H1 (cell line): ENCODE measurements around the gene OR2L3. TPM values are rescaled to one million over a fixed set of nuclear protein-coding genes. Genes with fewer than 3 reads are reported as not detected.

Experiments used
- CTCF ChIA-PET: fragments of 300-600 bp; sonication (Branson Sonifier 250); formaldehyde crosslinking; loops from one replicate; lab custom pipeline; 2021; ENCODE audit not compliant: partially characterized antibody; lab: Charles Lee
- POLR2A ChIA-PET: fragments of 300-600 bp; sonication (Branson Sonifier 250); formaldehyde crosslinking; loops from one replicate; lab custom pipeline; 2021; ENCODE audit warnings: inconsistent platforms; ENCODE audit not compliant: partially characterized antibody; lab: Charles Lee
- DNase-seq, 2 experiments: peaks; one replicate each; pipeline versions ENCODE4 v3.0.0 to v3.0.0-alpha.2; 2010 to 2022; ENCODE audit warnings: low spot score in 2 of 2, low read depth in 1 of 2, mixed read lengths in 1 of 2
- FAIRE-seq: peaks from 2 replicates; lab custom pipeline; 2011; peaks lifted over from hg19 to GRCh38; lab: Jason Lieb, UNC
- H2AFZ ChIP-seq: 2 replicates; pipeline ENCODE4 v1.8.1; 2012; ENCODE audit warnings: low read length, inconsistent platforms
- H2AK5ac ChIP-seq: 2 replicates; pipeline ENCODE4 v1.6.1; 2013; ENCODE audit warnings: low read depth, low read length
- H2BK120ac ChIP-seq: replicated peaks from 2 replicates; pipeline ENCODE3; 2013; ENCODE audit warnings: low read depth, low read length, inconsistent platforms
- H2BK12ac ChIP-seq: 2 replicates; pipeline ENCODE4 v1.6.1; 2013; ENCODE audit warnings: low read depth, low read length
- H2BK15ac ChIP-seq: 2 replicates; pipeline ENCODE4 v1.6.1; 2013; ENCODE audit warnings: low read length
- H2BK20ac ChIP-seq: 2 replicates; pipeline ENCODE4 v1.6.1; 2013; ENCODE audit warnings: low read length
- H2BK5ac ChIP-seq: 2 replicates; pipeline ENCODE4 v1.6.1; 2013; ENCODE audit warnings: low read depth, low read length
- H3K14ac ChIP-seq: 2 replicates; pipeline ENCODE4 v1.6.1; 2013; ENCODE audit warnings: inconsistent platforms; ENCODE audit not compliant: insufficient read length
- H3K18ac ChIP-seq: 2 replicates; pipeline ENCODE4 v1.6.1; 2013; ENCODE audit warnings: low read length; ENCODE audit errors: extremely low read depth
- H3K23ac ChIP-seq: 2 replicates; pipeline ENCODE4 v1.6.1; 2013; ENCODE audit warnings: inconsistent platforms; ENCODE audit not compliant: insufficient read length
- H3K23me2 ChIP-seq: 2 replicates; pipeline ENCODE4 v1.6.1; 2013; ENCODE audit warnings: low read depth, low read length
- H3K27ac ChIP-seq: 2 replicates; pipeline ENCODE4 v1.6.1; 2011; ENCODE audit warnings: low read depth, low read length, inconsistent platforms
- H3K27me3 ChIP-seq, 4 experiments: replicated peaks in 1 of 4; 1 replicate in 1 of 4; 2 replicates in 3 of 4; pipeline versions ENCODE4 v1.6.1 to v1.8.1; 2011 to 2013; ENCODE audit warnings: low read length in 3 of 4, mild to moderate bottlenecking in 3 of 4, inconsistent platforms in 2 of 4, mixed read lengths in 2 of 4, moderate library complexity in 1 of 4; ENCODE audit not compliant: control insufficient read depth in 3 of 4, insufficient read depth in 3 of 4; ENCODE audit errors: extremely low read depth in 1 of 4
- H3K36me3 ChIP-seq, 4 experiments: 2 replicates each; pipeline versions ENCODE4 v1.6.1 to v1.8.1; 2011 to 2013; ENCODE audit warnings: mild to moderate bottlenecking in 4 of 4, low read length in 3 of 4, moderate library complexity in 2 of 4, control low read depth in 1 of 4, inconsistent platforms in 1 of 4; ENCODE audit not compliant: insufficient read depth in 4 of 4, control insufficient read depth in 2 of 4
- H3K4ac ChIP-seq: replicated peaks from 2 replicates; pipeline ENCODE3; 2013; ENCODE audit warnings: low read length, low read depth, mixed read lengths, inconsistent platforms; ENCODE audit not compliant: insufficient read length
- H3K4me1 ChIP-seq, 4 experiments: replicated peaks in 1 of 4; 1 replicate in 1 of 4; 2 replicates in 3 of 4; pipeline versions ENCODE4 v1.6.1 to v1.8.1; 2011 to 2013; ENCODE audit warnings: low read length in 3 of 4, inconsistent platforms in 2 of 4, mixed read lengths in 1 of 4; ENCODE audit not compliant: insufficient read depth in 4 of 4, control insufficient read depth in 3 of 4
- H3K4me2 ChIP-seq, 2 experiments: 2 replicates each; pipeline versions ENCODE4 v1.6.1 to v1.8.1; 2011 to 2013; ENCODE audit warnings: low read depth in 2 of 2, low read length in 2 of 2, control low read depth in 1 of 2, inconsistent platforms in 1 of 2, mild to moderate bottlenecking in 1 of 2; ENCODE audit not compliant: insufficient read depth in 1 of 2
- H3K4me3 ChIP-seq, 4 experiments: fragments of 200-600, 300-600 bp in 1 of 4; sonication (generic), shearing (Covaris generic), sonication (Bioruptor Twin) in 1 of 4; 2 replicates each; pipeline versions ENCODE4 v1.5.1 to v1.8.1; 2011 to 2016; ENCODE audit warnings: low read length in 4 of 4, low read depth in 3 of 4, control low read depth in 2 of 4, inconsistent platforms in 2 of 4, mild to moderate bottlenecking in 2 of 4, mixed read lengths in 1 of 4, moderate library complexity in 1 of 4; ENCODE audit not compliant: insufficient read depth in 2 of 4; ENCODE audit errors: extremely low read depth in 1 of 4
- H3K56ac ChIP-seq: replicated peaks from 2 replicates; pipeline ENCODE3; 2013; ENCODE audit warnings: low read depth, mild to moderate bottlenecking, mixed read lengths, low read length, inconsistent platforms; ENCODE audit not compliant: insufficient read length
- H3K79me1 ChIP-seq: 2 replicates; pipeline ENCODE4 v1.6.1; 2013; ENCODE audit warnings: low read depth, low read length, control low read depth
- H3K79me2 ChIP-seq, 2 experiments: 2 replicates each; pipeline versions ENCODE4 v1.6.1 to v1.8.1; 2012 to 2013; ENCODE audit warnings: low read length in 2 of 2, mild to moderate bottlenecking in 2 of 2, inconsistent platforms in 1 of 2; ENCODE audit not compliant: insufficient read depth in 2 of 2, control insufficient read depth in 1 of 2
- H3K9ac ChIP-seq, 4 experiments: replicated peaks in 1 of 4; 1 replicate in 1 of 4; 2 replicates in 3 of 4; pipeline versions ENCODE4 v1.6.1 to v1.8.1; 2011 to 2013; ENCODE audit warnings: low read depth in 3 of 4, low read length in 3 of 4, control low read depth in 2 of 4, mild to moderate bottlenecking in 2 of 4, moderate library complexity in 2 of 4, inconsistent platforms in 1 of 4; ENCODE audit errors: extremely low read depth in 1 of 4
- H3K9me3 ChIP-seq, 2 experiments: 2 replicates each; pipeline versions ENCODE4 v1.6.1 to v1.8.1; 2012 to 2013; ENCODE audit warnings: mild to moderate bottlenecking in 2 of 2, moderate library complexity in 2 of 2, control low read depth in 1 of 2, inconsistent platforms in 1 of 2, low read depth in 1 of 2, low read length in 1 of 2, mixed read lengths in 1 of 2; ENCODE audit not compliant: insufficient read depth in 2 of 2
- H4K20me1 ChIP-seq, 2 experiments: replicated peaks in 1 of 2; 2 replicates each; pipeline versions ENCODE3 to v1.8.1; 2011 to 2013; ENCODE audit warnings: inconsistent platforms in 2 of 2, low read length in 2 of 2, mild to moderate bottlenecking in 1 of 2; ENCODE audit not compliant: insufficient read depth in 2 of 2, control insufficient read depth in 1 of 2
- H4K5ac ChIP-seq: 2 replicates; pipeline ENCODE4 v1.6.1; 2013; ENCODE audit warnings: low read length, low read depth, mixed read lengths, inconsistent platforms; ENCODE audit not compliant: insufficient read length
- H4K8ac ChIP-seq: 2 replicates; pipeline ENCODE4 v1.8.0; 2013; ENCODE audit warnings: mild to moderate bottlenecking, moderate library complexity, low read length, inconsistent platforms; ENCODE audit not compliant: insufficient read depth; ENCODE audit errors: extremely low read depth
- H4K91ac ChIP-seq: replicated peaks from 2 replicates; pipeline ENCODE3; 2013; ENCODE audit warnings: low read length, mixed read lengths, inconsistent platforms; ENCODE audit not compliant: insufficient read length
- BACH1 ChIP-seq: IDR thresholded peaks from 2 replicates; pipeline ENCODE4 v1.6.1; 2012; ENCODE audit warnings: low read length, improper control_type of control experiment
- CHD1 ChIP-seq: IDR thresholded peaks from 2 replicates; pipeline ENCODE4 v1.6.1; 2012; ENCODE audit warnings: low read depth, low read length, improper control_type of control experiment
- GABPA ChIP-seq: IDR thresholded peaks from 2 replicates; pipeline ENCODE4 v1.6.1; 2011; ENCODE audit warnings: mild to moderate bottlenecking, low read length, moderate library complexity, borderline replicate concordance; ENCODE audit not compliant: insufficient read depth
- GTF2F1 ChIP-seq: IDR thresholded peaks from 2 replicates; pipeline ENCODE4 v1.6.1; 2012; ENCODE audit warnings: low read depth, low read length, improper control_type of control experiment, borderline replicate concordance
- KDM4A ChIP-seq: IDR thresholded peaks from one replicate; pipeline ENCODE4 v1.7.1; 2012; ENCODE audit warnings: low read depth, mild to moderate bottlenecking, moderate library complexity, low read length, inconsistent platforms; ENCODE audit not compliant: severe bottlenecking
- NANOG ChIP-seq: IDR thresholded peaks from 2 replicates; pipeline ENCODE4 v1.6.1; 2011; ENCODE audit warnings: low read length, low read depth, mild to moderate bottlenecking, inconsistent platforms; ENCODE audit not compliant: insufficient read depth, poor library complexity, severe bottlenecking
- POLR2AphosphoS5 ChIP-seq: IDR thresholded peaks from 2 replicates; pipeline ENCODE4 v1.6.1; 2011; ENCODE audit warnings: low read depth, low read length
- POU5F1 ChIP-seq: IDR thresholded peaks from 2 replicates; pipeline ENCODE4 v1.6.1; 2011; ENCODE audit warnings: low read depth, mild to moderate bottlenecking, low read length, moderate library complexity
- SP1 ChIP-seq: IDR thresholded peaks from 2 replicates; pipeline ENCODE4 v1.6.1; 2011; ENCODE audit warnings: low read depth, low read length
- YY1 ChIP-seq: IDR thresholded peaks from 2 replicates; pipeline ENCODE4 v1.6.1; 2011; ENCODE audit warnings: low read depth, mild to moderate bottlenecking, low read length
- WGBS, 2 experiments: shearing (Covaris generic) in 1 of 2; methylation state at CpG; one replicate each; pipeline versions ENCODE4 v1.1.6 to v1.1.7; 2013 to 2015; ENCODE audit warnings: low lambda C conversion rate in 2 of 2, mixed read lengths in 2 of 2, inconsistent platforms in 1 of 2, low coverage in 1 of 2, missing lambda C conversion rate in 1 of 2; ENCODE audit not compliant: insufficient replicate concordance in 2 of 2, insufficient coverage in 1 of 2, insufficient read length in 1 of 2; ENCODE audit errors: extremely low coverage in 1 of 2, missing lambda C conversion rate in 1 of 2; 5-methylcytosine and 5-hydroxymethylcytosine counted together
- polyA plus RNA-seq, 7 experiments: library from polyadenylated mRNA; depleted of rRNA in 3 of 7; stranded (reverse) in 5 of 7; unstranded in 2 of 7; fragments of >200 nt in 5 of 7; fragments of 200-250 nt in 2 of 7; gene quantifications; 1 replicate in 5 of 7; 2 replicates in 1 of 7; 4 replicates in 1 of 7; pipeline versions ENCODE4 v1.2.1 to v1.2.3, GENCODE V29; 2011 to 2013; ENCODE audit warnings: missing spikeins in 2 of 7, mixed read lengths in 2 of 7
- total RNA-seq: library from RNA; stranded (reverse); fragmentation: NEBNext Ultra II Directional; extraction: Animal tissue kit (Norgen Biotek cat#: 25700); gene quantifications from 2 replicates; pipeline ENCODE4 v1.2.1, GENCODE V29; 2021
- TF ChIP-seq, protein P1 (sequence below): IDR thresholded peaks from 2 replicates; pipeline ENCODE4 v1.6.1; 2011; ENCODE audit warnings: low read depth, mild to moderate bottlenecking, low read length; ENCODE audit not compliant: insufficient read depth
- TF ChIP-seq, protein P2 (sequence below), 3 experiments: IDR thresholded peaks; 1 replicate in 2 of 3; 2 replicates in 1 of 3; pipeline versions ENCODE4 v1.5.1 to v1.6.1; 2011; ENCODE audit warnings: low read length in 3 of 3, mild to moderate bottlenecking in 3 of 3, inconsistent platforms in 2 of 3, low read depth in 1 of 3, moderate library complexity in 1 of 3; ENCODE audit not compliant: insufficient read depth in 1 of 3; ENCODE audit errors: control extremely low read depth in 1 of 3

The OR2L3 gene
- total and polyA plus RNA-seq, 2 of the 8 experiments (the other 6 are each of a cell fraction or from before 2014, with no cell fraction given) = not detected

DNA sequence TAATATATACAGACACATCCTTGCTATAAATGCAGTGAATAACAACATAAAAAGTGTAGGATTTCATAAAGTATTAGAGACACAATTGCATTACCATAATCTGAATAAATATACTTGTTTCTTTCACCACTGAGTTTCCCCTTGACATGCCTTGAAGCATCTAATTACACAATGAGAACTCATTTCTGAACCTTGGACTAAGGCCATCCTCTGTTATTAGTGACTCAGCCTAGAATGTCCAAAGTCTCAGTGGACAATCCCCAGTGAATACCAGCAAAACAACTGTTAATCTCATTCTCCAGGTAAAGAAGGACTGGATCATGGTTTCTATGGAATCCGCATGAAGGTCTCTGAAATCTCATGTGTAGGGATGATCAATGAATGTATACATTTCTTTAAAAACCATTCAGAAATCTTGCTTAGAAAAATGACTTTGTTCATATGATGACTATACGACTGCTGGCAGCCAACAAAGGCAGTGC lies 33.4 kb upstream of the OR2L3 start, which contains the start of gene OR2L5:
Gene OR2L5 (plus strand): TSS at position 432 of the 482 bp plus-strand sequence. CDS start 8,288 bp downstream, outside the sequence.
- Histone ChIP-seq H2AK5ac (no peak within 1 kb of the TSS), H3K9me3 (peaks cover 45 to 52% of the 10 kb centered on the region in 2 experiments), H3K79me1 (no peaks in the 10 kb centered on the region), H2BK12ac (no peak within 1 kb of the TSS), H3K4me2 (no peak within 1 kb of the TSS), H3K36me3 (no peaks in the 10 kb centered on the region; a peak in 1 of 8 replicates), H3K27ac (no peak within 1 kb of the TSS), H2BK20ac (no peak within 1 kb of the TSS), H3K27me3 (no peaks in the 10 kb centered on the region), H2BK5ac (no peak within 1 kb of the TSS), H3K9ac (no peak within 1 kb of the TSS), H3K4me3 (no peak within 1 kb of the TSS), H3K4me1 (no peaks in the 10 kb centered on the region), H4K91ac (no peak within 1 kb of the TSS), H2BK120ac (no peak within 1 kb of the TSS), H4K20me1 (no peaks in the 10 kb centered on the region), H3K18ac (no peak within 1 kb of the TSS), H3K23me2 (no peaks in the 10 kb centered on the region), H3K79me2 (no peaks in the 10 kb centered on the region), H4K8ac (no peak within 1 kb of the TSS), H2BK15ac (no peak within 1 kb of the TSS), H3K4ac (no peak within 1 kb of the TSS), H3K23ac (no peak within 1 kb of the TSS), H2AFZ (no peak within 1 kb of the TSS), H3K14ac (no peak within 1 kb of the TSS), H3K56ac (no peak within 1 kb of the TSS), H4K5ac (no peak within 1 kb of the TSS)
- DNase-seq = no peak
- no peak for FAIRE-seq
- ChIA-PET POLR2A (no interaction called here), CTCF (no interaction called here)
- WGBS, 2 experiments = 85% methylated on average over 2 of the region's 2 CpGs; no CpG with 5 or more reads in 1 of the 2 experiments
- TF ChIP-seq, protein P1, sequence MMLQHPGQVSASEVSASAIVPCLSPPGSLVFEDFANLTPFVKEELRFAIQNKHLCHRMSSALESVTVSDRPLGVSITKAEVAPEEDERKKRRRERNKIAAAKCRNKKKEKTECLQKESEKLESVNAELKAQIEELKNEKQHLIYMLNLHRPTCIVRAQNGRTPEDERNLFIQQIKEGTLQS = no peak
- TF ChIP-seq, protein P2, sequence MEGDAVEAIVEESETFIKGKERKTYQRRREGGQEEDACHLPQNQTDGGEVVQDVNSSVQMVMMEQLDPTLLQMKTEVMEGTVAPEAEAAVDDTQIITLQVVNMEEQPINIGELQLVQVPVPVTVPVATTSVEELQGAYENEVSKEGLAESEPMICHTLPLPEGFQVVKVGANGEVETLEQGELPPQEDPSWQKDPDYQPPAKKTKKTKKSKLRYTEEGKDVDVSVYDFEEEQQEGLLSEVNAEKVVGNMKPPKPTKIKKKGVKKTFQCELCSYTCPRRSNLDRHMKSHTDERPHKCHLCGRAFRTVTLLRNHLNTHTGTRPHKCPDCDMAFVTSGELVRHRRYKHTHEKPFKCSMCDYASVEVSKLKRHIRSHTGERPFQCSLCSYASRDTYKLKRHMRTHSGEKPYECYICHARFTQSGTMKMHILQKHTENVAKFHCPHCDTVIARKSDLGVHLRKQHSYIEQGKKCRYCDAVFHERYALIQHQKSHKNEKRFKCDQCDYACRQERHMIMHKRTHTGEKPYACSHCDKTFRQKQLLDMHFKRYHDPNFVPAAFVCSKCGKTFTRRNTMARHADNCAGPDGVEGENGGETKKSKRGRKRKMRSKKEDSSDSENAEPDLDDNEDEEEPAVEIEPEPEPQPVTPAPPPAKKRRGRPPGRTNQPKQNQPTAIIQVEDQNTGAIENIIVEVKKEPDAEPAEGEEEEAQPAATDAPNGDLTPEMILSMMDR (IDR thresholded peaks at IDR 0.05; ENCODE audit: control extremely low read depth in 1 of 3, insufficient read depth in 1 of 3, low read depth in 1 of 3, low read length in 3 of 3) = no peak
- no peak for TF ChIP-seq KDM4A
- no peak for TF ChIP-seq YY1
- no peak for TF ChIP-seq POU5F1
- no peak for TF ChIP-seq SP1
- TF ChIP-seq GABPA = no peak
- TF ChIP-seq BACH1 = no peak
- TF ChIP-seq GTF2F1 = no peak
- no peak for TF ChIP-seq CHD1
- TF ChIP-seq POLR2AphosphoS5 = no peak
- TF ChIP-seq NANOG = no peak
